ENCODE results near the gene CPPED1. TPM values are rescaled to one million over a fixed set of nuclear protein-coding genes. Genes with fewer than 3 reads are reported as not detected.
A peak's percentile ranks its signal among the peaks of the same experiment; 100 is the strongest.

CPPED1 gene
- total and polyA plus RNA-seq, 2 experiments from 2014 or later, result 6.2 to 7.3 TPM

- peak overlapping the region; percentile 49; the same call in 1 of the 2 replicates for H3K4me2 ChIP-seq
- H3K4me3 Mint-ChIP-seq, result no peak overlapping the region
- peak overlapping the region; percentile 67; the same call in 1 of the 2 replicates for H3K27ac ChIP-seq (ENCODE audit: low read depth)
- peaks cover 10% of the 10 kb centered on the region; the same call in 2 of the 3 replicates for H3K9me3 Mint-ChIP-seq
- H3K79me2 ChIP-seq (replicated peaks; ENCODE audit: insufficient read depth), result no peaks in the 10 kb centered on the region
- peaks cover 5% of the 10 kb centered on the region for H3K27me3 Mint-ChIP-seq (ENCODE audit: insufficient read depth, low read depth, poor library complexity)
- no peak overlapping the region for H2AFZ ChIP-seq
- peaks cover 4% of the 10 kb centered on the region; the same call in 1 of the 3 replicates for H3K36me3 Mint-ChIP-seq (ENCODE audit: low read depth)
- H4K20me1 ChIP-seq (replicated peaks; ENCODE audit: insufficient read depth), result no peaks in the 10 kb centered on the region
- DNase-seq (ENCODE audit: low spot score) (peak; percentile 24), ATAC-seq (peak; percentile 91)
- H3K9me2 ChIP-seq (ENCODE audit: insufficient read depth), result no peaks in the 10 kb centered on the region
- H3K4me1 ChIP-seq (ENCODE audit: insufficient read depth), result peaks cover 7% of the 10 kb centered on the region; the same call in 1 of the 2 replicates
- H3F3A ChIP-seq (replicated peaks; ENCODE audit: low read depth), result no peaks in the 10 kb centered on the region
- no peak overlapping the region for H3K27ac Mint-ChIP-seq
- H3K4me1 Mint-ChIP-seq, result peaks cover 13% of the 10 kb centered on the region; the same call in 2 of the 3 replicates
- no peaks in the 10 kb centered on the region for H3K27me3 ChIP-seq (ENCODE audit: insufficient read depth)
- no peaks in the 10 kb centered on the region for H3K36me3 ChIP-seq (ENCODE audit: insufficient read depth)
- peak overlapping the region; percentile 8; the same call in 1 of the 2 replicates for H3K4me3 ChIP-seq
- TF ChIP-seq NANOG (IDR thresholded peaks at IDR 0.05; ENCODE audit: borderline replicate concordance), result no peak
- no peak for TF ChIP-seq EZH2 (IDR thresholded peaks at IDR 0.05; ENCODE audit: low read depth, unreplicated experiment)
- TF ChIP-seq REST (IDR thresholded peaks at IDR 0.05; ENCODE audit: unreplicated experiment), result no peak
These were observed 123.2 kb downstream of the CPPED1 start for GRCh38 chr16:12680531-12680930.

- ATAC-seq (peak; percentile 50; the same call in 2 of the 3 replicates), DNase-seq (ENCODE audit: low spot score) (peak; percentile 56)
- H3K36me3 Mint-ChIP-seq (ENCODE audit: low read depth), result peaks cover 4% of the 10 kb centered on the region; the same call in 1 of the 3 replicates
- Histone ChIP-seq H3K27me3 (ENCODE audit: insufficient read depth) (no peaks in the 10 kb centered on the region), H3F3A (replicated peaks; ENCODE audit: low read depth) (no peaks in the 10 kb centered on the region), H4K20me1 (replicated peaks; ENCODE audit: insufficient read depth) (no peaks in the 10 kb centered on the region), H3K4me2 (no peak overlapping the region), H2AFZ (no peak overlapping the region), H3K36me3 (ENCODE audit: insufficient read depth) (no peaks in the 10 kb centered on the region), H3K4me1 (ENCODE audit: insufficient read depth) (peaks cover 7% of the 10 kb centered on the region; the same call in 1 of the 2 replicates), H3K4me3 (peak overlapping the region; percentile 8; the same call in 1 of the 2 replicates), H3K79me2 (replicated peaks; ENCODE audit: insufficient read depth) (no peaks in the 10 kb centered on the region), H3K9me2 (ENCODE audit: insufficient read depth) (no peaks in the 10 kb centered on the region), H3K27ac (ENCODE audit: low read depth) (peak overlapping the region; percentile 67)
- H3K4me3 Mint-ChIP-seq, result no peak overlapping the region
- H3K27ac Mint-ChIP-seq, result no peak overlapping the region
- TF ChIP-seq JUNB (IDR thresholded peaks at IDR 0.05; ENCODE audit: unreplicated experiment), result no peak
- no peak for TF ChIP-seq ZNF114 (CRISPR knock-in tag; IDR thresholded peaks at IDR 0.05)
- no peak for TF ChIP-seq REST (IDR thresholded peaks at IDR 0.05; ENCODE audit: unreplicated experiment)
- no peak for TF ChIP-seq ZNF331 (CRISPR knock-in tag; IDR thresholded peaks at IDR 0.05; ENCODE audit: low read depth)
- TF ChIP-seq ETS1 (IDR thresholded peaks at IDR 0.05), result no peak
- H3K9me3 Mint-ChIP-seq, result peaks cover 10% of the 10 kb centered on the region; the same call in 2 of the 3 replicates
- H3K27me3 Mint-ChIP-seq (ENCODE audit: insufficient read depth, low read depth, poor library complexity), result peaks cover 5% of the 10 kb centered on the region
- peaks cover 13% of the 10 kb centered on the region; the same call in 2 of the 3 replicates for H3K4me1 Mint-ChIP-seq
These were observed 123.9 kb downstream of the CPPED1 start for GRCh38 chr16:12679660-12680272.

Measured in GM23338 (cell line).